Lung (tissue), 12 donors: ENCODE data around the gene OR6N2. TPM values are rescaled to one million over a fixed set of nuclear protein-coding genes. Genes with fewer than 3 reads are reported as not detected.

ENCODE experiments used
- ATAC-seq: fragments of 200-7000 bp; cut with Tn5 transposase; one replicate; pipeline ENCODE4 v1.9.1; 2020; ENCODE audit warnings: moderate number of reproducible peaks; ENCODE audit not compliant: insufficient read depth, low FRiP score
- DNase-seq, 3 donors: peaks; one replicate each; pipeline ENCODE4 v3.0.0-alpha.2; 2013 to 2017
- H3K27ac ChIP-seq, 2 donors: one replicate each; pipeline ENCODE4 v1.5.1; 2013; ENCODE audit warnings: mild to moderate bottlenecking in 2 of 2, moderate library complexity in 2 of 2, control low read depth in 1 of 2, inconsistent platforms in 1 of 2, low read depth in 1 of 2, low read length in 1 of 2
- H3K27me3 ChIP-seq, 3 donors: one replicate each; pipeline ENCODE4 v1.5.1; 2013; ENCODE audit warnings: low read length in 2 of 3; ENCODE audit not compliant: control insufficient read depth in 3 of 3, insufficient read depth in 3 of 3
- H3K36me3 ChIP-seq, 4 donors: one replicate each; pipeline ENCODE4 v1.5.1; 2013; ENCODE audit warnings: low read length in 4 of 4, mild to moderate bottlenecking in 1 of 4, moderate library complexity in 1 of 4; ENCODE audit not compliant: control insufficient read depth in 4 of 4, insufficient read depth in 4 of 4
- H3K4me1 ChIP-seq, 5 donors: one replicate each; pipeline ENCODE4 v1.5.1; 2013; ENCODE audit warnings: low read length in 5 of 5, mild to moderate bottlenecking in 2 of 5, moderate library complexity in 1 of 5; ENCODE audit not compliant: control insufficient read depth in 5 of 5, insufficient read depth in 5 of 5
- H3K4me3 ChIP-seq: one replicate; pipeline ENCODE4 v1.5.1; 2013; ENCODE audit warnings: mild to moderate bottlenecking, control low read depth, moderate library complexity
- H3K9ac ChIP-seq, 2 donors: one replicate each; pipeline ENCODE4 v1.5.1; 2013; ENCODE audit warnings: low read length in 2 of 2, control low read depth in 1 of 2; ENCODE audit not compliant: insufficient read depth in 1 of 2
- H3K9me3 ChIP-seq, 4 donors: one replicate each; pipeline ENCODE4 v1.5.1; 2013; ENCODE audit warnings: low read length in 3 of 4, mild to moderate bottlenecking in 1 of 4, moderate library complexity in 1 of 4; ENCODE audit not compliant: control insufficient read depth in 4 of 4, insufficient read depth in 3 of 4
- CTCF ChIP-seq: IDR thresholded peaks from 2 replicates; pipeline ENCODE4 v1.5.1; 2012; ENCODE audit warnings: mild to moderate bottlenecking; ENCODE audit errors: control extremely low read depth, extremely low read depth
- WGBS, 2 donors: extraction: QIAGEN DNeasy Blood & Tissue Kit; methylation state at CpG; one replicate each; pipeline ENCODE4 v1.1.7; 2013; 5-methylcytosine and 5-hydroxymethylcytosine counted together
- polyA plus RNA-seq, 2 donors: library from polyadenylated mRNA; stranded (reverse); fragments of 200-250 nt; gene quantifications; one replicate each; pipeline ENCODE4 v1.2.1, GENCODE V29; 2013
- total RNA-seq, 2 donors: library from RNA; depleted of rRNA in 1 of 2; stranded (reverse); fragments of >200 nt in 1 of 2; gene quantifications; one replicate each; pipeline ENCODE4 v1.2.1, GENCODE V29; 2014 to 2021
- donor health status: control.
- donor health status: control.
- donor health status: Bipolar disorder and iron deficiency.
- donor health status: healthy.
- donor health status: DM: yes; HTN: yes; CAD: no.

The OR6N2 gene
- total and polyA plus RNA-seq, 4 donors = not detected

GRCh38 chr1:158809862-158810261, 28.9 kb upstream of the OR6N2 start:
- WGBS, 2 donors = 32 to 73% methylated on average over 5 of the region's 5 CpGs
- Histone ChIP-seq H3K27ac (no peak overlapping the region), H3K27me3 (no peaks in the 10 kb centered on the region), H3K9me3 (peaks cover 0 to 1% (median 0%) of the 10 kb centered on the region in 4 donors), H3K36me3 (no peaks in the 10 kb centered on the region), H3K9ac (no peak overlapping the region), H3K4me3 (no peak overlapping the region), H3K4me1 (no peaks in the 10 kb centered on the region)
- peak in 2 of 3 donors; percentile 4 to 8 for DNase-seq
- no peak for TF ChIP-seq CTCF
- ATAC-seq = no peak

- DNase-seq (no peak), ATAC-seq (no peak)
- H3K4me3 ChIP-seq = no peak overlapping the region
- H3K9me3 ChIP-seq = peaks cover 0 to 1% (median 0%) of the 10 kb centered on the region in 4 donors
- H3K36me3 ChIP-seq = no peaks in the 10 kb centered on the region
- 32 to 59% methylated on average over 3 of the region's 3 CpGs for WGBS, 2 donors
- peak overlapping the region in 1 of 2 donors; percentile 2 for H3K27ac ChIP-seq
- no peak overlapping the region for H3K9ac ChIP-seq
- no peaks in the 10 kb centered on the region for H3K4me1 ChIP-seq
- TF ChIP-seq CTCF = no peak
- no peaks in the 10 kb centered on the region for H3K27me3 ChIP-seq
Measured at GRCh38 chr1:158809256-158809655, 28.3 kb upstream of the OR6N2 start.

GRCh38 chr1:158806916-158807536, 26.0 kb upstream of the OR6N2 start:
- ATAC-seq = no peak
- WGBS, 2 donors = 75 to 87% methylated on average over 6 of the region's 6 CpGs
- no peak for DNase-seq

More at GRCh38 chr1:158806916-158807536, 26.0 kb upstream of the OR6N2 start:
- TF ChIP-seq CTCF = no peak
- Histone ChIP-seq H3K36me3 (no peaks in the 10 kb centered on the region), H3K27ac (no peak overlapping the region), H3K27me3 (no peaks in the 10 kb centered on the region), H3K9ac (no peak overlapping the region), H3K4me1 (no peaks in the 10 kb centered on the region), H3K9me3 (peaks cover 0 to 1% (median 0%) of the 10 kb centered on the region in 4 donors), H3K4me3 (no peak overlapping the region)
